Endometrial microvascular endothelial cells (primary cell): ENCODE data around the gene MCU. TPM values are rescaled to one million over a fixed set of nuclear protein-coding genes. Genes with fewer than 3 reads are reported as not detected.
"Not testable (repeated sequence)": the region's sequence is repeated elsewhere in the genome, so short reads cannot be mapped to it uniquely, and the experiment has no call there.

ENCODE experiments used
- in situ Hi-C: cut with HindIII; loops from 2 replicates; pipeline ENCODE4 v1.10.0; 2017; ENCODE audit warnings: low sequenced_read_pairs, low pct_unique_long_range_greater_than_20kb; ENCODE audit errors: inconsistent ontology term
- total RNA-seq: library from RNA; depleted of rRNA; stranded (reverse); fragments of >200 nt; gene quantifications from one replicate; pipeline ENCODE4 v1.2.3, GENCODE V29; 2015; ENCODE audit errors: inconsistent ontology term

MCU gene
- total RNA-seq, 1 donor from 2014 or later, result 38.7 TPM

DNA sequence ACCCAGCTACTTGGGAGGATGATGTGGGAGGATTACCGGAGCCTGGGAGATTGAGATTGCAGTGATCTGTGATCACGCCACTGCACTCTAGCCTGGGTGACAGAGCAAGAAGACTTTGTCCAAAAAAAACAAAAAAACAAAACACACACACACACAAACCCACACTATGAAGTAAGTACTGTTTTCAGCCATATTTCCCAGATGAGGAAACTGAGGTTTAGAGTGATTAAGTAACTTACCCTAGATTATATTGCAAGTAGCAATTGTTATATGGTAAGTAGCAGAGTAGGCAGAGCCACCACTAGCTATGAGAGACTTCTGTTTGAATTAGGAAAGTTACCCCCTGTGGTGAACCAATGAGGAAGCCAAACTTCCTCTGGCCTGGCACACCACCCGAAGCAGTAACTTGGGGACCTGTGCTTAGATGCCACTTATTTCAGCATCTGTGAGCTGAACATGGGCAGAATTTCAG lies 61.9 kb downstream of the MCU start:
- in situ Hi-C loops, result no loop called here

DNA sequence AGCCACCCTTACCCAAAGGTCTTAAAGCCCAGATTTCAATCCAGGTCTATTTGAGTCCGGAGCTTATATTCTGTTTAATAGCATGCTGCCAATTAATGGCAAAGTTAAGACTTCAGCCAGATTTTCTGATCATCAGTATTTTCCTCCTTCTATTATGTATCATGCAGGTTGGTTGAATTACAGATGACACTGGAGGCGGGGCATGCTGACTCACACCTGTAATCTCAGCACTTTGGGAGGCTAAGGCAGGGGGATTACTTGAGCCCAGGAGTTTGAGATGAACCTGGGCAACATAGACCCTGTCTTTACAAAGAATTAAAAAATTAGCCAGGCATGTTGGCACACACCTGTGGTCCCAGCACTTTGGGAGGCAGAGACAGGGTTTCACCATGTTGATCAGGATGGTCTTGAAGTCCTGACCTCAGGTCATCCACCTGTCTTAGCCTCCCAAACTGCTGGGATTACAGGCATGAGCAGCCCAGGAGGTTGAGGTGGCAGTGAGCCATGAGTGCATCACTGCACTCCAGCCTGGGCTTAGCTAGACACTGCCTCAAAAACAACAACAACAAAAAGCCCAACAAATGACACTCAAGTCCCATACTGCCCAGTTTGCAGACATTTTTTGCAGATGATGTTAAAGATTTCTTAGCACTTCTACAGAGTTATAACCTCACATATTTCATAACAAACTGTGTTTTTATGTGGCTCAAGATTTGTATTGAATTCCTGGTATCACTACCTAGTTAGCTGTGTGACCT lies 62.5 kb downstream of the MCU start:
- in situ Hi-C loops, result no loop called here

DNA sequence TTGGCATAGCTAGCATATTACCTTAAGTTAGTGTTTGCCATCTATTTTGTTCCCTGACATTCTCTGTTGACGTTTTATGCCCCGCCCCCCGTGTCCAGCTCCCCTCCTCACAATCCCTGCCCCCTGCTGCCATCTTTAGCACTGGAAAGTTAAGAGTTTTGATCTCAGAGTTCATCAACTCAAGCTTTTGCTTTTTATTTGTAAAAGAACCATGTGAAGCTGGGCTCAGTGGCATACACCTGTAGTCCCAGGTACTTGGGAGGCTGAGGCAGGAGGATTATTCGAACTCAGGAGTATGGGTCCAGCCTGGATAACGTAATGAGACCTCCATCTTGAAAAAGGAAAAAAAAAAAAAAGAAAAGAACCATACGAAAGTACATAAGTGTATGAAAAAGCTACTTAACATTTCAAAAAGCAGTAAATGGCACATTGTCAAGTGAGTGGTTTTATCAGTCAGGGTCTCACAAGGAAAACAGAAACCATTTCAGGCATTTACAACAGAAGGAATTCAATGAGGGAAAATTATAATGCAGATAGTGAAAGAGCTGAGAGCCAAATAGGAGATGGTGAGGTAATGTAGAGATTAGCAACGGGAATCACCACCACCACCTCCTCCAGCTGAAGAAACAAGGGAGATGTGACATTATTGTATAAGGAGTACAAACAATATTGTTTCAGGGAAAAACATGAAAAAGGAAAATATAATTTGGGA lies 64.9 kb downstream of the MCU start:
- in situ Hi-C loops, result no loop called here

DNA sequence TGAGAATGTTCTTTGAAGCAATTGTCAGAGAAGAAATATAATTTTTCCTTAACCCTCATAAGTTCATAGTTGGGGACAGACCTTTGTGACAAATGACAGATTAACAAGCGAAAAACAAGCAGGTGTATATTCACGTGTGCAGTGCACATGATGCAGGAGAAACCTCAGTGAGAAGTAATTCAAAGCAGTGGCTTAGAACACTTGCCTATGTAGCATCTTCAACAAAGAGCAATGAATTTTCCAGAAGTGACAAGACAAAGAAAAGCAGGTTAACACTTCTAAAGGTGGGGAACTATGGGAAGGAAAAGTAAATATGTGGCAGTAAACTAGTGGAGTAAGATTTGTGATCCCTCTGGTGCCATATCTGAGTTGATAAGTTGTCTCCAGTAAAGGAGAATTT lies 65.8 kb downstream of the MCU start:
- in situ Hi-C loops, result no loop called here

DNA sequence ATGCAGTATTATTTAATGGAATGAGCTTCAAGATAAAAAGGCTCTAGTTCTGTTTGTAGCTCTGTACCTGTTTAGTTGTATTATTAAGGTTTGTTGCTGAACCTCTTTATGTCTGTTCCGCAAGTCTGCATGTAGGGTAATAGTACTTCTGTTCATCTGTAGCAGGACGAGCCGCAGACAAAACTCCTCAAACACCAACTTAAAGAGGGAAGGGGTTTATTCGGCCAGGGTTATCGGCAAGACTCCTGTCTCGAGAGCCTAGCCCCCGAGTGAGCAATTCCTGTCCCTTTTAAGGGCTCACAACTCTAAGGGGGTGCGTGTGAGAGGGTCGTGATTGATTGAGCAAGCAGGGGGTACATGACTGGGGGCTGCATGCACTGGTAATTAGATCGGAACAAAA lies 67.0 kb downstream of the MCU start:
- in situ Hi-C loops, result not testable (repeated sequence)

DNA sequence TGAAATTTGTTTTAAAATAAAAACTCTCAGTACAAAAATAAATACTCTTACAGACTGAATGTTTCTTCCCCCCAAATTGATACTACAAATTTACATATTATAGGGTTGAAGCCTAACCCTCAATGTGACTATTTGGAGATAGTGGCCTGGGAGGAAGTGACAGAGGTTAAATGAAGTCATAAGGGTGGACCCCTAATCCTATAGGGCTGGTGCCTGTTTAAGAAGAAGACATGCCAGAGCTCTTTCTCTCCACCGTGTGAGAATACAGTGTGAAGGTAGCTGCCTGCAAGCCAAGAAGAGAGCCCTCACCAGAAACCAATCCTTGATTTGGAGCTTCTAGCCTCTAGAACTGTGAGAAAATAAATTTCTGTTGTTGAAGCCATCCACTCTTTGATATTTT lies 67.6 kb downstream of the MCU start:
- in situ Hi-C loops, result no loop called here

DNA sequence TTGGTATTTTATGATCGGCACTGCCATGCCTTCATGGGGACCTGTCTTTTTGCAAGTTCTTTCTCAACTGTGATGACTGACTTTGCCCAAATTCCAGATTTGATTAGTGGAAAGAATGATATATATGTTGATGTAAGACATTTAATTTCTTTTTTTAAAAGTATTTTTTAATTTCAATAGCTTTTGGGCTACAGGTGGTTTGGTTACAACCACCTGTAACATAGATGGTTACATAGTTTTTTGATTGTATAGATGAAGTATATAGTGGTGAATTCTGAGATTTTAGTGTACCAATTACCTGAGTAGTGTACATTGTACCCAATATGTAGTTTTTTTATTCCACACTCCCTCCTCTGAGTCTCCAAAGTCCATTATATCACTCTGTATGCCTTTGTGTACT lies 69.6 kb downstream of the MCU start:
- in situ Hi-C loops, result no loop called here

DNA sequence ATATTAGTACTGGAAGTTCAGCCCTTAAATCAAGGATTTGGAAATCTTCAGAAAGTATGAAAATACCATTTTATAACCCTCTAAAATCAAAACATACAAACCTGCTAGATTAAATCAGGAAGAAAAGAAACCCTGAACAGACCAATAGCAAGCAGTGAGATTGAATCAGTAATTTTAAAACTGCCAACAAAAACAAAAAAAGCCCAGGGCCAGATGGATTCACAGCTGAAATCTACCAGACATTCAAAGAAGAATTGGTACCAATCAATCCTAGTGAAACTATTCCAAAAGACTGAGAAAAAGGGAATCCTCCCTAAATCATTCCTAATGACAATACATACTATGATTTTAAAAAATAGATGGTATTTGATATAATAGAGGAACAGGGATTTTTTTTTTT lies 70.1 kb downstream of the MCU start:
- in situ Hi-C loops, result no loop called here

DNA sequence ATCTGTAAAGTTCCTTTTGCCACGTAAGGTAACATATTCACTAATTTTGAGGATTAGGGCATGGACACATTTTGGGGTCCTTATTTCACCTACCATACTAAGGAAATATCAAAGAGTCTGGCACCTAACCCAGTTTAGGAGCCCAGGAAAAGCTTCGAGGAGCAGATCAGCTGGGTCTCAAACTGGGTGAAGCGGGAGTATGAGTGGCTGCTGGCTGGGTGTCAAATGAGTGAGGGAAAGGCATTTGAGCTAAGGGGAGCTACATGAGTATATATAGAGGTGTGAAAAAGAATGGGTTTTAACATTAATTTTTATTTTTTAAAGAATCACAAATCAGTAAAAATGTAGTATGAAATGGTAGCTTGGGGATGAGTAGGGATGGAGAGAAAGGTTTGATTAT lies 71.3 kb downstream of the MCU start:
- in situ Hi-C loops, result no loop called here

DNA sequence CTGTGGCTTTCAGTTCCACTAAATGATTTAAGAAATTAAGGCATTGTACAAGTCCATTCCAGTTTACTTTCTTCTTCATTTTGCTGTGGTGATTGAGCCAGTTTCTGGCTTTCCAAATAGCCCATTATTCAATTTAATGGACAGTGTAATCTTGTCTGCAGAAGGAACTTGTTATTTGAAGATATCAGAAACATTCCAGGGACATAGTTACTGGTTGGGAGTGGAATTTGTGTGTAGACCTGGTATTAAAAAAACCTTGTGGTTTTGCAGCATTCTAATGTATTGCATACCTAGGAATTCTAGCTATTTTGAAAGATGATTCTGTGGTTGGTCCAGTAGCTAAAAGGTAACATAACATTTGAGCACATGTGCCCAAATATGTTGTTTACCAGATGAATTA lies 72.2 kb downstream of the MCU start:
- in situ Hi-C loops, result no loop called here

DNA sequence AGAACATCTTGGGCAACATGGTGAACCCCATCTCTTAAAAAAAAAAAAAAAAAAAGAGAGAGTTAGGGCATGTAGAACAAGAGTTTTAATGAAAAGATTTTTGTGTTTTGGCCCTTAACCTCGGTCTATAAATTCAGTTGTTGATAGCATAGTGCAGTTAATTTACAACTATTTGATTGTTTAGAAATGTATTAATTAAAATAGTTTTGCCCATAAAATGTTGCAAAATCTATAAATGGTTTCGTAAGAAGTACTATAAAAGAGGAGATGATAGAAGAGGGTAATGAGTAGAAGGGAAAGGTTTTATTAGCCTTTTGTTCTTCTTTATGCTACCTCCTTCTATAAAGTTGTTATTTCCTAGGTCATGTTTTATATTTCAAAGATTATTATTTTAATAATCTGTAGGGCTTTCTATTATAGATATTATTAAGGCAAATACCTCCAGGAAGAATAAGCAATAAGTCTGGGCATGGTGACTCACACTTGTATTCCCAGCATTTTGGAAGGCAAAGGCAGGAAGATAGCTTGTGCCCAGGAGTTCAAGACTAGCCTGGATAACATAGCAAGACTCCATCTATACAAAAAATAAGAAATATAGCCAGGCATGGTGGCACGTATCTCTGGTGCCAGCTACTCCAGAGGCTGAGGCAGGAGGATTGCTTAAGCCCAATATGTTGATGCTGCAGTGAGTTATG lies 73.3 kb downstream of the MCU start:
- in situ Hi-C loops, result no loop called here

DNA sequence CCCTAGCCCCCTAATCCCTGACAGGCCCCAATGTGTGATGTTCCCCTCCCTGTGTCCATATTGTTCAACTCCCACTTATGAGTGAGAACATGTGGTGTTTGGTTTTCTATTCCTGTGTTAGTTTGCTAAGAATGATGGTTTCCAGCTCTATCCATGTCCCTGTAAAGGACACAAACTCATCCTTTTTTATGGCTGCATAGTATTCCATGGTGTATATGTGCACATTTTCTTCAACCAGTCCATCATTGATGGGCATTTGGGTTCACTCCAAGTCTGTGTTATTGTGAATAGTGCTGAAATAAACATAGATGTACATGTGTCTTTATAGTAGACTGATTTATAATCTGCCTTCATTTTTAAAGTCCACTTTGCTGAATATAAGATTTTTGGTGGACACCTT lies 79.3 kb downstream of the MCU start:
- in situ Hi-C loops, result not testable (repeated sequence)

DNA sequence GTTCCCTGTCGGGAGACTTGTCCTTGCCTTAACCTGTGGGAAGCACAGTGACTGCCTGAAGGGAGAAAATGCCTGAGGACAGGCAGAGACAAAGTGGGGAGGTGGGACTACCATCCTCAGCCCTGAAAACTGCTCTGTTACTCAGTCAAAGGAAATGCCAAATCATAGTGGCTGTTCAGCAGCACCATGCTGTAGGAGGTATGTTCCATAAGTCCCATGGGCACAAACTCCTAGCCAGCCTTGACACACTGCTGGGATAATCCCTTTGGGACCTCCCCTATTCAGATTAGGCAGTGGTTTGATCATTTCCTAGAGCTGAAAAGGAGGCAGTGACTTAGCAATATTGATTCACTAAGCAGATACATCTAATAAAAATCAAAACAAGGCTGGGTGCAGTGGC lies 80.1 kb downstream of the MCU start:
- in situ Hi-C loops, result no loop called here

DNA sequence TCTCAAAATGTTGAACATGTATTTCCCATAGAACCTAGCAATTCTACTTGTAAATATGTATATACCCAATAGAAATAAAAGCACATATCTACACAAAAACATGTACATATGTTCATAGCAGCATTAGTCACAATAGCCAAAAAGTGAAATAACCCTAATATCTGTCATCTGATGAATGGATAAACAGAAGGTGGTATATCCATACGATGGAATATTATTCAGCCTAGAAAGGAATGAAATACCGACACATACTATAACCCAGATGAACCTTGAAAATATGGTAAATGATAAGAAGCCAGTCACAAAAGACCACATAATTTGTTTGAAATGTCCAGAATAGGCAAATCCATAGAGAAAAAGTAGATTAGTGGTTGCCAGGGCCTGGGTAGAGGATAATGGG lies 87.9 kb downstream of the MCU start:
- in situ Hi-C loops, result no loop called here

DNA sequence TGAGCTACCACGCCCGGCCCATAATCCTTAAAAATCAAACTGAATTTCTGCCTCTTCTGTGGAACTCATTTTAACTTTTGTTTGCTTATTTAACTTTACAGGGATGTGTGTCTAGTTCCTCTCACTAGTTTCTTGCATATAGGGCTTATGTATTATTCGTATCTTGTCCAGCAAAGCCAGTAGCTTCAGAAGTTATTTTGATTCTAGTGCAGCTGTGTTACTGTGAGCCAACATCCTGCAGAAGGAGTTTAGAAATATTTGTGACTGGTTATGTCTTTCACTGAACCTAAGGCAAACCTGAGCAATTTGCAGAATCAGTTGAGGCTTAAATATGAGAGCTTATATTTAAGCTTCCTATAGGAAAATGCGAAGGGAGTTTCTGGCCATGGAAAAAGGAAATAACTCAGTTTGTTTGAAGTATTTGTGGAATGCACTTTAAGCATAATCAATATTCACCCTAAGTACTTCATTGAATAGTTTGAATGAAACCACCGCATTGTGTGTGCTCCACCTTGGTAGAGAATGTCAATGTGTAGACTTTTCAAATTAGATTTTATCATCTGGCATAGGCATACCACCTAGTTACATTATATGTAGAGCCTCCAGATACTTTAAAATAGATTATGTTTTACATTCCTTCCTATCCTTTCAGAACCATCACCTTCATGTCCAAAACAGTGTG lies 90.8 kb downstream of the MCU start:
- in situ Hi-C loops, result no loop called here

DNA sequence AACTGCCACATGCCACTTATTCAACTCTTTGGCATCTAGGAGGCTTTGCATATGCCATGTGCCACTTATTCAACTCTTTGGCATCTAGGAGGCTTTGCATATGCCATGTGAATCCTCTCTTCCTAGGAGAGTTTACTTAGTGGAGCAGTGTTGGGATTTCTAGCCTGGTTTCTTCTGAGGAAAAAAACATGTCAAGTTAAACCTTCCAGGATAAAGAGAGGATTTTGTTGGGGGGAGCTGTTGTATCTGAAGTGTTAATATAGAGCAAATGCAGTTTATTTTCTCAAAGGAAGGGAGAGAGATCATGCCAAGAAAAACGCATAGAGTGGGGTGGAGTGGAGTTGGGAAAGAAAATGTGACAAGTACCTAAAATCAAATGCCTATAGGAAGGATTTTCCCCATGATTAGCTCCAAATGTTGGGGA lies 91.5 kb downstream of the MCU start:
- in situ Hi-C loops, result no loop called here

DNA sequence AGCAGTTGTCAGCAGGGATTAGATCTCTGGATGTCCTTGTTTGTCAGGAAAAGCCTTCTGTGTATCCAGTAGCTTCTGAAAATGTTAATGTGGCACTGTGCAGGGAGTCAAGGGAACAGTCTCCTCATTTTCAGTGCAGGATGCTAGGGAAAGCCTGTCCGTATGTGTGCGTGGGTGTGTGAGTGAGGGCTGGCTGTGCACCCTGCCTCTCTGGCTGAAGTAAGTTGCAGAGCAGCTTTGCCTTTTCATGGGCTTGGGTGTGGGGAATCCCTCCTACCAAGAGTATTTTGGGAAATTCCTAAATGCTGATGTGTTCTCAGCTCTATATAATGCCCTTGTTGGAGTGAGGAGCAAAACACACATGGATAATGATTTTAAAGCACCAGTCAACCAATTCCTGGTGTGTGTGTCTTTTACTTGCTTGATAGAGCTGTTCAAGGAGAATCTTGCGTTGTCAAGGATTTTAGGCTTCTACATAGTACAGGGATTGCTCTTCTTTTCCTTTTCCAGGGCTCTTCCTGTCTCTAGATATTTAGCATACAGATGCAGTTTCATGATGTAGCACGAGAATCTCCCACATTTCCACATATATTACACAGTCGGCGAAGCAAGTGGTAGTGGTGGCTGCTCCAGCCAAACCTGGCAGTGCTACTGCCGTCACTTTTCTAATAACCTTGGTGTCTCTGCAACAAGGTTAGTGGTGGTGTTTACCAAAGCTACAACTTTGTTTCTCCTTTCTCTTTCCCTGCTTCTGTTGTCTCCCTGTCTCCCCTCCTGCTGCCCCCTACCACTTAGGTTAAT lies 92.8 kb downstream of the MCU start:
- in situ Hi-C loops, result no loop called here

DNA sequence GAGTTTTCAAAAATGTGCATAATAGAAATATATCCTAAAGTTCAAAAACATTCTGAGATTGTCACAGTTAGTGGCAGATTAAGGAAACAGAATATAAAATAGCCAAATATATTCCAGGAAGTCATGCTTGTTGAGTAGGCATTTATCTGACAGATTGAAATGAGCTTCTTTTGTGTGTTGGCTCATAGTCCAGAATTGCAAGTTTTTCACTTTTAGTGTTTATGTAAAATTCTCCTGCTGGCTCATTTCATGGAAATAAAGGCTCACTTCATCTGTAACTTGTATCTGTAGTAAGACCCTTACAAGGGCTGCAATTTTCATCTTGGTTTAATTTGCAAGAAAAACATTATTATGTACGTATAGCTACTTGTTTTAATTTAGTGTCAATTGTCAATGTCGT lies 93.5 kb downstream of the MCU start:
- in situ Hi-C loops, result no loop called here
